NCI-H446 treated with DMSO at 0.1 percent for 48 hours (cell line): ENCODE measurements around the gene CYTH4.

ENCODE experiments used
- DNase-seq: peaks from one replicate; lab custom pipeline; 2025; lab: John Stamatoyannopoulos, UW

CYTH4 gene

GRCh38 chr22:37349043-37349814 lies 66.9 kb downstream of the CYTH4 start:
- DNase-seq: no peak

- no peak for DNase-seq
Observed at GRCh38 chr22:37351232-37351631, 68.9 kb downstream of the CYTH4 start.

- no peak for DNase-seq
Observed at GRCh38 chr22:37352481-37352880, 70.2 kb downstream of the CYTH4 start.

- DNase-seq: no peak
Observed at GRCh38 chr22:37353839-37354238, 71.5 kb downstream of the CYTH4 start.

- DNase-seq: no peak
Observed at GRCh38 chr22:37354261-37354660, 72.0 kb downstream of the CYTH4 start.

GRCh38 chr22:37354670-37355069 lies 72.4 kb downstream of the CYTH4 start:
- no peak for DNase-seq

GRCh38 chr22:37355174-37355573 lies 72.9 kb downstream of the CYTH4 start:
- DNase-seq: no peak

- DNase-seq: no peak
Observed at GRCh38 chr22:37356922-37357321, 74.6 kb downstream of the CYTH4 start.

- DNase-seq: no peak
Observed at GRCh38 chr22:37357446-37358075, 75.3 kb downstream of the CYTH4 start.

GRCh38 chr22:37358386-37358785 lies 76.1 kb downstream of the CYTH4 start:
- DNase-seq: no peak

GRCh38 chr22:37358917-37359316 lies 76.6 kb downstream of the CYTH4 start:
- no peak for DNase-seq

- no peak for DNase-seq
Observed at GRCh38 chr22:37362621-37363020, 80.3 kb downstream of the CYTH4 start.

GRCh38 chr22:37363261-37363992 lies 81.1 kb downstream of the CYTH4 start:
- DNase-seq: no peak
